ENCODE results near the gene GINS1.
"Not testable (repeated sequence)": the region's sequence is repeated elsewhere in the genome, so short reads cannot be mapped to it uniquely, and the experiment has no call there.

Gene GINS1

GRCh38 chr20:25390538-25391528, 16.6 kb upstream of the GINS1 start, which contains the start of gene ABHD12:
TSS of gene ABHD12 (minus strand) at chr20:25390835. CDS start at chr20:25390703, 132 bp downstream.
- peak; percentile 96 for DNase-seq

DNA sequence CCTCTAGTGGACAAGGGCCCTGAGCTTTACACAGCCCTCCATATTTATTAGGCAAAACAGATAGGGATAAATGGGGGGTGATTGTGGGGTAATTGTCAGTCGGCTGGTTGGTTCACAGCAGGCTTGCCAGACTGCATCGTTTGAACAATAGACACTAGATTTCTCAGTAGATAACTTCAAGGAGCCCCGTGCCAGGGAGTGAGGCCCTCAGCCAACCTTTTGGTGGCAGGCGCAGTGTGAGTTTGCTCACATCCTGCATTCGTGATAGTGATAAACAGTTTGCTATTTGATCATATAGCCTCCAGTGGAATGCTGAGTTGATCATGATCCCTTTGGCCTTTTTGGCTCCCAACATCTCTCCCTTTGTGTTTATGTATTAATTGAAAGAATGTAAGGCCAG, 13.2 kb upstream of the GINS1 start:
- no peak for DNase-seq

DNA sequence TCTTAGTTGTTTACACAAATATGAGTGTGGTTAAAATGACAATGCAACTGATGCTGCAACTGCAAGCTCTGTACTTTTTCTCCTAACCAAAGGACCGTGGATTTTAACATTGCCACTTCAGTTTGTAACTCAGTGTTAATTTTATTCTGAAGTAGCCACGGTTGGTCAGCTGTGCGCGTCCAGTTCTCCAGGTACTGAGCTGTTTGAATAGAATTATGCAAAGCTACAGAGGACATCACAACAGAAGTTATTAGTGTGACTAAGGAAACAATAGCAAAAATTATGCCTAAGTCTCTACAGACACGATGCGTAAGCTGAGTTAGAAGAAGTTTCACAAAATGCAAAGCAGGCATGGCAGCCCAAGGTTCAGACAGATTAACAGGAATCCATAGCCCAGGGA, 12.5 kb upstream of the GINS1 start:
- DNase-seq = no peak

DNA sequence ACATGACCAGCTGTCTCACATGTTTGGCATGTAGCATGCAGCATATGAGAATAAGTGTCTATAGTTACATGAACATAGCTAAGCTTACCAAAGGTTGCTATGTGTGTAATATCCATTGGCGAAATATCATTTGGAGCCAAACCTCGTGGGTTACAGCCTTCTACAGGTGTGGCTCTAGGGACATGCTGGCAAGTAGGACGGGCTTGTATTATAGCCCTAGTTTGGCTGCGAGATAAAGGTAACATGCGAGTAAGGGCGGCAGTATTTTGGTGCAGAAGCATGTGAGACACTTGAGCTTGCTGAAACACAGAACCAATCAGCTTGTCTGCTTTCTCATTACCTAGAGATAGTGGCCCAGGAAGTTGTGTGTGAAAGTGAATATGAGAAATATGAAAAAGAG, 10.4 kb upstream of the GINS1 start:
- DNase-seq = no peak

DNA sequence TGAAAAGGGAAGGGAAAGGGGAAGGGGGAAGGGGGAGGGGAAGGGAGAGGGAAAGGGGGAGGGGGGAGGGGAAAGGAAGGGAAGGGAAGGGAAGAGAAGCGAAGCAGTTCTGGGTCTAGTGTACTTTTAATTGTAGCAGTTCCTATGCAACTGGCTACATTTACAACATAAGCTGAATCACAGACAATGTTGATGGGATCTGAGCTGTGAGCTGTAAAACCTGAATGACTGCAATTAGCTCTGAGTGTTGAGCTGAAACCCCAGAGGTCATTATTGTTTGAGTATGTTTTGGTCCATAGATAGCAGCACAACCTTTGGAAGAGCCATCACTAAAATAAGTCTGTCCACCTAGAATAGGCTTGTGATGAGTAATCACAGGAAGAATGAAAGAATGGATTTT, 9.7 kb upstream of the GINS1 start:
- no peak for DNase-seq

DNA sequence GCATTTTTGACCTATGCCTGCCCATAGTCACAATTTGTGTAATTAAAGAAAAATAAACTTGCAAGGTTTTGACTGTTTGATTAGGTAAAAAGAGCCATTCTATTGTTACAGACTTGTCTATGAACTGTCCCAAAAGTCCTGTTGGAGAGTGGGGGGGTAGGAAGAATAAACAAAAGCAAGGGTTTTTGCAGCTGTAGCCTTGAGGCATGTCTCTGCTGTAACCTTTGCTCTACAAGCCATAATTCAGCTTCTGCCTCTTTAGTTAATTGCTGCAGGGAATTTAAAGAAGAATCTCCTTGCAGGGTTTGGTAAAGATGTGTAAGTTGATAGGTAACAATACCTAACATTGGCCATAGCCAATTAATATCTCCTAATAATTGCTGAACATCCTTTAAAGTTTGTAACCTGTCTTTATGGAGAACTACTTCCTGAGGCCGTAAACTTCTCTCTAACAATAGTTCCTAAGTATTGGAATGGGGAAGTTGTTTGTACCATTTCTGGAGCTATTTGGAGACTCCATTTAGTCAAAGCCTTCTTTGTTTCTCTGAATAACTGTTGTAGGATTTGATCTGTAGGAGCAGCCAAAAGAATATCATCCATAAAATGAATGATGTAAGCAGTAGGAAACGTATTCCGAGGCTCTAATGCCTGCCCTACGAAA, 9.0 kb upstream of the GINS1 start:
- no peak for DNase-seq

DNA sequence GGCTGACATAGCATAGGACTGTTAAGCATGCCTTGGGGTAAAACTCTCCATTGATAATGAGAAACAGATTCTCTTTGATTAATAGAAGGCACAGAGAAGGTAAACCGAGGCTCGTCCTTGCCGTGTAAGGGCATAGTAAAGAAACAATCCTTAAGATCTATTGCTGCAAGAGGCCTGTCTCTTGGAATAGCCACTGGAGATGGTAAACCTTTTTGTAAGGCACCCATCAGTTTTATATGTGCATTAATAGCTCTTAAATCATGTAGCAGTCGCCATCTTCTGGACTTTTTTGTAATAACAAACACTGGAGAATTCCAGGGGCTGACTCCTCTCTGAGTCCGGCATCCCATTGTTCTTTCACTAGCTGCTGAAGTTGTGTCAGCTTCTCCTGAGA, 8.4 kb upstream of the GINS1 start:
- DNase-seq = peak; percentile 24

DNA sequence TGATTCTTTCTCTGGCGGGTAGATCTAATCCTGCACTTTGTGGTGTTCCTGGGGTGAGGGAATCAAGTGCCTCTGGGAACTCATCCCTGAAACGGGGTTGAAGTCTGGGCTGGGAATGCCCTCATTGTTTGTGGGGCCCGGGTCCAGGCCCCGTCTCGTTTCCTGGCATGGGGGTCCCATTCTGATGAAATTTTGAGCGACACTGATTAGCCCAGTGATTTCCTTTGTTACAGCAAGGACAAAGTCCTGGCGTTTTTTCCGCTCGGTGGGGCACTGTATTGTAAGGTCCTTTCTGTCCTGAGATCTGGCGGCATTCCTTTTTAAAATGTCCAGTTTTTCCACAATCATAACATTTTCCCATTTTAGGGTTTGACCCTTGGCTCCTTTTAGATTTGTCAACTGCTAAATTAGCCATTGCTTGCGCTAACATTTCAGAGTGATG, 7.2 kb upstream of the GINS1 start:
- DNase-seq = not testable (repeated sequence)

GRCh38 chr20:25402583-25402982, 4.9 kb upstream of the GINS1 start:
- DNase-seq = no peak

GRCh38 chr20:25408170-25408547, 686 bp downstream of the GINS1 start:
- DNase-seq = no peak

GRCh38 chr20:25408890-25409289, 1.4 kb downstream of the GINS1 start:
- DNase-seq = no peak

- no peak for DNase-seq
Measured at GRCh38 chr20:25418776-25419175, 11.3 kb downstream of the GINS1 start.

GRCh38 chr20:25421102-25421501, 13.6 kb downstream of the GINS1 start:
- DNase-seq = no peak

GRCh38 chr20:25422032-25422431, 14.6 kb downstream of the GINS1 start:
- DNase-seq = no peak

GRCh38 chr20:25424536-25424935, 17.1 kb downstream of the GINS1 start:
- DNase-seq = no peak

- DNase-seq = no peak
Measured at GRCh38 chr20:25437153-25437581, 29.7 kb downstream of the GINS1 start.

GRCh38 chr20:25439328-25439727, 31.9 kb downstream of the GINS1 start:
- no peak for DNase-seq

DNA sequence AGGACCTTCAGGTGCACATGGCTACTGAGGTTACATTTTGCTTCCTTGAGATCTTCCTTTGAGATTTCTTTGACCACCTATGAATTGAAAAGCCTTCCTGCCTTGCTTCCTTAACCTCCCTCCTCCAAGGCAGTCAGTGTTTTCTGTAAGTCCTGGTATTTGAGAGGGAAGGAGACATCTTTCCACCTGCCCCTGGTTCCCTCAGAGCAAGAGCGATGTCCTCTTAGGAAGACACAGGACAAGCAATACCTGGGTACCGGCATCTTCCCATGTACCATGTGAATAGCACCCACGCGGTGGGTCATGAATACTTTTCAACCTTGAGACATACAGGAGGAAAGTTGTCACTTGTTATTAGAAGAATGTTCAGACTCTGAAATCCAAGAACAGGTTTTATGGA, 37.1 kb downstream of the GINS1 start:
- no peak for DNase-seq

- no peak for DNase-seq
Measured at GRCh38 chr20:25447671-25448070, 40.2 kb downstream of the GINS1 start.

- DNase-seq = no peak
Measured at GRCh38 chr20:25452333-25452732, 44.9 kb downstream of the GINS1 start.

GRCh38 chr20:25453035-25453810, 45.8 kb downstream of the GINS1 start:
- peak; percentile 57 for DNase-seq

DNA sequence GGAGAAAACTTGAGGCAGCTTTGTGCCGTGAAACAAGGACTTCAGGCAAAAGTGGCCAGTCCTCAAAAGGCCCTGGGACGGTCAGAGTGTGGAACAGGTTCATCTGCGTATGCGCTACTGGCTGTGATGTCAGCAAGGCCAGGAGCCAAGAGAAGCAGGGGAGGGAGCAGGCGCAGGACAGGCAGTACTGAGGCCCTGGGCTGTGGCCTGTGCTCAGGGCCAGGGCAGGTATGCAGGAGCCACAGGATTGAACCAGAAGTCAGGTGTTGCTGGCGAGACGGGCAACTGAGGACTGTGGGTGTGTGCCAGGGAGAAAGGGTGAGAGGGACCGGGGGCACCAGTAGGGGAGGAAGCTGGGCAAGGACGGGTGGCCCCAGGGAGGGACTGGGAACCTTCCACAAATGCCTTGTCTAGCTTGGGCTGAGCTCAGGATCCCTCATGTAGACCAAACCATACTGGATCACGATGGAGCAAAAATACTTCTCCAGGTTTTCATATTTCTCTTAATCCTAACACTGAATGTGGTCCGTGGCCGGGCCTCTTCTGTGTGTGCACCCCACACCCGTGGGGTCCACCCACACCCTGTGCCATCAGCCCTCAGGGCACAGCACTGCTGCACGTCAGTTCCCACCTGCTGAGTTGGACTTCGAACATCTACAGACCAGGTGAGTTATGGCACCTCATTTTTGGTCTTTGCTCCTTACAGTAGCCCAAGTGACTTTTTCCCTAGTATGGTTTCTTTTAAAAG, 46.9 kb downstream of the GINS1 start:
- DNase-seq = no peak
